GM12892 (cell line): ENCODE data around the gene TCF4.

Source experiments
- DNase-seq: peaks from one replicate; pipeline ENCODE4 v3.0.0; 2011; ENCODE audit not compliant: insufficient read length
- FAIRE-seq: peaks from 2 replicates; lab custom pipeline; 2011; peaks lifted over from hg19 to GRCh38; lab: Jason Lieb, UNC
- POLR2A ChIP-seq: IDR thresholded peaks from 2 replicates; pipeline ENCODE4 v1.6.1; 2011; ENCODE audit warnings: low read depth, low read length, control low read depth
- POLR2AphosphoS5 ChIP-seq: IDR thresholded peaks from 2 replicates; pipeline ENCODE4 v1.6.1; 2011; ENCODE audit warnings: low read depth, low read length, control low read depth
- TAF1 ChIP-seq: IDR thresholded peaks from 2 replicates; pipeline ENCODE4 v1.6.1; 2011; ENCODE audit warnings: low read depth, mild to moderate bottlenecking, control low read depth, low read length, borderline replicate concordance

The TCF4 gene

DNA sequence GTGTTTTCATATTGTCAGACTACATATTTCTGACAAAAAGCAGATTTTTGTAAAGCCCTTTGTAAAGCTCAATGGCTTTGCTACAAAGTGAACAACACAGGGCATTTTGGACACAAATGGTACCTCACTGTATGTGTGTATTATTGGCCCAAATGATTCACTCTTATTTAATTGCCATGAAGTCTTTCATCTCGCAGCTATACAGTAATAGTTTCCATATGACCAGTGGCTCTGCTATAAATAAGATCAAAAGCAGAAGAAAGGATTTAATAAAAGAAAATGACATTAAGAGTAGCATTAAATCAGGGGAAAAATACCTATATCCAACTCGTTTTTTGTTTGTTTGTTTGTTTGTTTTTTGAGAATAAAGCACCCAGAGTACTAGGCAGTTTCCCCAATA is 344.7 kb downstream of the TCF4 start:
- DNase-seq (no peak), FAIRE-seq (no peak)
- TF ChIP-seq POLR2AphosphoS5 (no peak), POLR2A (no peak), TAF1 (no peak)

DNA sequence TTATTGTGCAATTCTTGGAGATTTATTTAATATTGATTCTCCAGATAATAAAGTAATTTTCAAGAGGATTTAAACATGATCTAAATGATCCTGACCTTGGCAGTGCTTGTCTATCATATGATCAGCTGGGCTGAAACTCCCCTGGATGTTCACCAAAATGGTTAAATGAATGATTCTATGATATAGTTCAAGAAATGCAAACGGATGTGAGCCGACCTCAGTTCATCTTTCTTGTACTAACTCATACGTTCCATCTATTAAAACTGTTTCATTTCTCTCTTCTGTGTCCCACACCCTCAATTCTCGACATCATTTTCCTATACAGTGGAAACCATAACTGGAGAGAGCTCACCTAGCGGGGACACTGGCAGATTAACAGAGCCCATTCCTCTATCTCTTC is 347.0 kb downstream of the TCF4 start:
- DNase-seq (no peak), FAIRE-seq (peak; percentile 84)
- TF ChIP-seq POLR2AphosphoS5 (no peak), POLR2A (no peak), TAF1 (no peak)

DNA sequence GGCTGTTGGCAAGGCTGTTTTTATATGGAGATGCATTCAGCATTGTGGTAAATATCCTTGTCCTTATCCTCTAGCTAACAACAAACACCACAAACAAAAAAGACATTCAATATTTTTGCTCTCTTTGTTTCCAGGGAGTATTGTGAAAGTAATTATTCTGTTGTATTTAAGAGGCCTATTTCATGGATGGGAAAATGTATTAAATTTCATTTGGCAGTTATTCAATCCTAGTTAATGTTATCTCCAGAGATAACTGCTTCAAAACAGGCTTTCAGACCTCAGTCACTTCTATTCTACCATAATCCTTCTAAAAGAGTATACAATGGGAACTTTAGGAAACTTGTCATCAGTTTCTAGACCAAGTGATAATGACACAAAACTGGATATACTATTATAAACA is 348.3 kb downstream of the TCF4 start:
- no peak for TF ChIP-seq POLR2AphosphoS5
- no peak for TF ChIP-seq TAF1
- TF ChIP-seq POLR2A = no peak
- FAIRE-seq (no peak), DNase-seq (no peak)

DNA sequence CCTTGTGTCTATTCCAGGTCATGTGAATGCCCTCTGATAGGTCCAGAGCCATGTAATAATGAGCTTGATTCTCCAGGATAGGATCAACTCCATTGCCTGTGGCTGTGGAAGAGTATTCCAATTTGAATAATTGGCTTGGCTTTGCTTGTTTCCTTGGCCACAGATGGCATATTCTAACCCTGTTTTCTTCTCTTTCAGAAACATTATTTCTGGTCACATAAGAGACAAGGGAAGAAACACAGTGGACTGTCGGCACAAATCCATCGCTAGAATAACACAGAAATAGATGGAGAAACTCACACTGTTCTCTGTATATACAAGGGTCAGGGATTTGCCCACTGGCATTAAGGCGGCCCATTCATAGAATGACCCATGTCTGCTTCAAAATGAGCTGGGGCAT is 350.3 kb downstream of the TCF4 start:
- FAIRE-seq (no peak), DNase-seq (no peak)
- TF ChIP-seq POLR2AphosphoS5 (no peak), POLR2A (no peak), TAF1 (no peak)

DNA sequence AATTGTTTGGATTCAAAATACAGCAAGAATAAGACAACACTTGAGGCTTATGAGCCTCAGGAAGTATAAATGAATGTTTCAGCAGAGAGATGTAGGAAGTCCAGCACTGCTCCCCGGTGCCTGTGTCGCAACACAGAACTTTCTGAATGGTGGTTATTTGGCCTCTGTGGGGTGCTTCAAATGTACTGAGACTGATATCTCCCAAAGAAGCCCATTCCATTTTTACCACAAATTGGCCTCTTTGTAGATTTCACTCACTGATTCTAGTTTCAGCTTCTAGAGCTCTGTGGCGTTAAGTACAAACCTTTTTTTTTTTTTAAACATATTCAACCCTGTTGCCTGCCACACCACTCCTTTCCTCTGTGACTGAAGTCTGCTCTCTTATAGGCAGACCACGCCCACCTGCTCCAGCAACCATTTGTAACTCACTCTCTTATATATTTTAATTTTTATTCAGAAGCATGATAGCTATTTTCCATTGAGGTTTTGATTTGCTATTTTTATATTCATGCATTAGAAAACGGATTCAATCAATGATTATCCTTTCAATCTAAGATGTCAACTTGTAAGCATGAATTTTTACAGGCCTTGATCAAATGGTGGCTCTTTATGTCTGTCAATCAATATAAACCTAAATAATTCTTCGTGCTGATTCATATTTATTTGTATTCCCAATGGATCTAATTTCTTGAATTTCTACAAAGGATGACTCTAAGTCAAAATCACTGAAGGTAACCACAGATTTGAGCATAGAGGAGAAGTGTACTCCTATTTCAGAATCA is 351.7 kb downstream of the TCF4 start:
- peak; percentile 71 for FAIRE-seq
- no peak for DNase-seq
- TF ChIP-seq POLR2AphosphoS5 = no peak
- TF ChIP-seq TAF1 = no peak
- TF ChIP-seq POLR2A = no peak

DNA sequence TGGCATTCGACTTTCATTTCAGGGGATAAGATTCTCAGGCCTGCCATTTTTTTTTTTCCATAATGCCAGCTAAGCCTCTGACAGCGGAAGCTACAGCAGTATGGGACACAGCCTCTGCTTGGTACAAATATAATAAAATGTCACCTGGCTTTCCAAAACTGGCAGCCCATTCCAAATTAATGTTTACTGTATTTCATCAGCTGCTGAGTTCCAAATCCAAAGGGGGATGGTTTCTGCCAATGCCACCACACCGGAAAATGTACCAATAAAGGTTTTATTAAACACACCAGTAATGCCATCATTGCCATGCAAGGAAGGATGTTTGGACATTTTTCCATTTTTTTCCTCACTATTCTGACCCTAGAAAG is 352.9 kb downstream of the TCF4 start:
- FAIRE-seq = no peak
- no peak for TF ChIP-seq POLR2AphosphoS5
- TF ChIP-seq TAF1 = no peak
- no peak for TF ChIP-seq POLR2A
- no peak for DNase-seq

DNA sequence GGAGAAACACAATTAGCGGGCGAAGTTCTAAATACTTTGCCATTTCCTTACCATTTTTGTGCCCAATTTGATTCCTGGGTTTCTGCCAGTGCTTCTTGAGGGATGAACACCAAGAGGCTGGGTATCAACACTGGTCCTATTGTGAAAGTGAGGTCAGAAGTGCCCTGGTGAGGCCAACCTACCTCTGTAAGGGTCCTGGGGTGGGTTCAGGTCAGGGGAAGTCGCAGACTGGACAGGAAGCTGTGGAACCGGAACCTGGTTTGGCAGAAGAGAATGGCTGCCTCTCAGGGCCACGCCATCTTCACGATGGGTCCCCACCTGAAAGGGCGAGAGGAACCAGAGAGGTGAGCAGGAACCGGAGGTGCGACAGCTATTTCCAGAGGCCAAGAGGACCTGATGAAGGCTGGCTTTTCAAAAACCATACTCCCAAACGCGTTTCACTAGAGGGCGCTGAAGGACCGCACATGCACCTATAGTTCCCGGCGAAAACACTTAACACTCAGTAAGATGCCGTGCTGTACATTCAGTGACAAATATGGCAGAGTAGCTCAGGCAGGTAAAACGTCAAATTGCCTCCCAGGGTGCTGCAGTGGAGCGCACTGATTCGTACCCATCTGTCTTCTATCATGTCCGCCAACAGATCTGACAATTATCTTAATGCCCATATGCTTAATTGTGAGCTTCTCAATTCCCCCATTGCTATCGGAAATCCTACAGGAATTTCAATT is 353.5 kb downstream of the TCF4 start:
- TF ChIP-seq TAF1 (no peak), POLR2A (no peak), POLR2AphosphoS5 (no peak)
- DNase-seq (peak; percentile 6), FAIRE-seq (peak; percentile 98)

DNA sequence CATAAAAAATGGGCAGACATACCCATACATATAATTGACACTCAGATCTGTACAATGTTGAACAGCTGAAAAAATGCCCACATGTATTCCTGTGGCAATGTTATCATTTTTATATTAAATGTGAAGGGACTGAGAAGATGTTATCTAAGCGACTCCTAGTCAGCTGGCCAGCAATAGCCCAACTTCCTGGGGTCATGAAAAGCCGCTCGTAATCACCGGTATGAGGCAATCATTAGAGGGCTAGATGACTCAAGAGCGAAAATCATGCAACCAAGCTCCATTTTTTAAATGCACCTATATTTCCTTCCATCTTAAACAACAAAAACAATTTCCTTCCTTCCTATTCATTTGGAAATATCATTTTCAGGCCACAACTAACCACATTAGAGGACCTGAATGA is 354.1 kb downstream of the TCF4 start:
- FAIRE-seq (no peak), DNase-seq (no peak)
- TF ChIP-seq POLR2A = no peak
- no peak for TF ChIP-seq POLR2AphosphoS5
- TF ChIP-seq TAF1 = no peak

DNA sequence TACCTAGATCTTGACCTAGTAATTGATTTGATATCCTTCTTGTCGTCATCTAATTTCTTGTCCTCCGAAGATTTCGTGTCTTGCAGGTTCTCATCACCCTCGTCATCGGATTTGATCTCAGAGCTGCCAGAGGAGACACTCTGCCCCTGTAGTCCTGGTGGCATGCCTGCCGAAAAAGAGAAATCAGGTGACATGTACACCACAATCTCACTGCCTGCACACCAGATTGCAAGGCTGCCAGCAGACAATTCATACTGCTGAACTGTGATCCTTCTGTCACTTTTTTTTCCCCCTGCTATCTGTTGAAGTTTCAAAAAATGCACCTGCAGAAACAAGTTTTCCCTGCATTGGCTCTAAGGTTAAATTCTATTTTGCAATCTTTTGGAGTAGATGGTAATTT is 355.5 kb downstream of the TCF4 start:
- FAIRE-seq (no peak), DNase-seq (no peak)
- no peak for TF ChIP-seq TAF1
- TF ChIP-seq POLR2A = no peak
- TF ChIP-seq POLR2AphosphoS5 = no peak

DNA sequence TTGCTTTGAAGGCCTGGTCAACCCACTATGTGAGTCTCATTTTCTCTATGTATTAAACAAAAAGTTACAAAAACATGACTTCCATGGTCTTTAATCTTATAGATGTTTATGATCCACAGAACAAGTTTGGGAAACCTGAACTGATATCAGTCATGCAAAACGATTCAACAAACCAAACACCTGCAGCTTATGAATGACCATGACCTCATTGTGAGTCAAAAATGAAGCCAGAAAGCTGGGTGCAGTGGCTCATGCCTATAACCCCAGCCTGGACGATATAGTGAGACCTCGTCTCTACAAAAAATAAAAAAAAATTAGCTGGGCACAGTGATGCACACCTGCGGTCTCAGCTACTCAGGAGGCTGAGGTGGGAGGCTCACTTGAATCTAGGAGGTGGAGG is 358.3 kb downstream of the TCF4 start:
- no peak for FAIRE-seq
- TF ChIP-seq POLR2A = no peak
- TF ChIP-seq TAF1 = no peak
- no peak for TF ChIP-seq POLR2AphosphoS5
- no peak for DNase-seq

DNA sequence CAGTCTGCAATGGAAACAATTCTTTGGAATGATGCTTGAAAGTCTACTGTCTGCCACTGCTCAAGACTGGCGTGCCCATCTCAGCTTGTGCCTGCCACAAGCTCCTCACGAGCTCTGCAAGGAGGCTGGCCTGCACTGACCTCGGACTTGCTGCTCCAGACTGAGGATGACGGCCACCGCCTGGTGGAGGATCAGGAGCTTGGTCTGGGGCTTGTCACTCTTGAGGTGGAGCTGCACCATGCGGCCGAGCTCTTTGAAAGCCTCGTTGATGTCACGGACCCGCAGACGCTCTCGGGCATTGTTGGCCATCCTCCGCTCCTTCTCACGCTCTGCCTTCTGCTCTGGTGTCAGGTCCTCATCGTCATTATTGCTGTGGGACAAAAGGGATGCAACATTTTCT is 359.3 kb downstream of the TCF4 start:
- FAIRE-seq = no peak

DNA sequence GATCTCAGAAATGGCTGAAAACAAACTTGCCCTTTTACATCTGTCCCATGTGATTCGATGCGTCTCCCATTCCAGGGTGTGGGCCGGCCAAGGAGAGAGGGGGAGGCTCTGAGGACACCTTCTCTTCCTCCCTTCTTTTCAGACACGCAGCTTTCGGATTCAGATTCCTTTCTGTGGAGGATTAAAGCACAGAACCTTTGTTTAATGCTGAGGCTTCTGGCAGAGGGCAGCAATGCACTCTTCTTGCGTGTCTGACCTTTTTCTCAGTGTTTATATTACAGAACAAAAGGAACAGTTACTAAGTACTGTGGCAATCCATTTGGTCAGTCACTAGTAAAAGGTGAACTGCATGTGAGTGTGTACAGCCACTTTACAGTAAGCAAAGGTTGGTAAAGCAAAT is 359.8 kb downstream of the TCF4 start:
- DNase-seq (no peak), FAIRE-seq (peak; percentile 30)
- no peak for TF ChIP-seq POLR2A
- TF ChIP-seq POLR2AphosphoS5 = no peak
- TF ChIP-seq TAF1 = no peak

More for the DNA sequence above, 359.3 kb downstream of the TCF4 start:
- TF ChIP-seq TAF1 (no peak), POLR2A (no peak), POLR2AphosphoS5 (no peak)
- no peak for DNase-seq
